Suppressor macrophage (primary cell): ENCODE results near the gene DTX4.
A peak's percentile ranks its signal among the peaks of the same experiment; 100 is the strongest.

Source experiments
- DNase-seq, 4 experiments: peaks; one replicate each; pipeline ENCODE4 v3.0.0-alpha.2; 2020 to 2022

Gene DTX4

GRCh38 chr11:59192446-59193020 is 20.6 kb downstream of the DTX4 start:
- no peak for DNase-seq

- DNase-seq: peak in 2 of 4 experiments; percentile 50 to 52
These were observed 21.7 kb downstream of the DTX4 start for GRCh38 chr11:59193587-59194130.

GRCh38 chr11:59195586-59195985 is 23.7 kb downstream of the DTX4 start:
- no peak for DNase-seq

GRCh38 chr11:59196777-59197176 is 24.8 kb downstream of the DTX4 start:
- no peak for DNase-seq

GRCh38 chr11:59197991-59198390 is 26.1 kb downstream of the DTX4 start:
- peak; percentile 31 to 62 (median 52) for DNase-seq

GRCh38 chr11:59198726-59199125 is 26.8 kb downstream of the DTX4 start:
- DNase-seq: no peak

GRCh38 chr11:59199546-59200422 is 27.9 kb downstream of the DTX4 start:
- DNase-seq: peak in 3 of 4 experiments; percentile 56 to 83 (median 75)

- peak in 2 of 4 experiments; percentile 69 to 79 for DNase-seq
These were observed 28.5 kb downstream of the DTX4 start for GRCh38 chr11:59200423-59200746.

GRCh38 chr11:59201353-59201752 is 29.4 kb downstream of the DTX4 start:
- no peak for DNase-seq

GRCh38 chr11:59204746-59205145 is 32.8 kb downstream of the DTX4 start:
- DNase-seq: no peak

GRCh38 chr11:59205648-59206047 is 33.7 kb downstream of the DTX4 start:
- DNase-seq: peak in 2 of 4 experiments; percentile 57 to 65

- DNase-seq: peak; percentile 61 to 80 (median 76)
These were observed 34.7 kb downstream of the DTX4 start for GRCh38 chr11:59206635-59207034.

GRCh38 chr11:59207988-59208451 is 36.1 kb downstream of the DTX4 start:
- peak; percentile 37 to 81 (median 76) for DNase-seq

GRCh38 chr11:59208956-59209355 is 37.0 kb downstream of the DTX4 start:
- peak in 2 of 4 experiments; percentile 49 to 59 for DNase-seq

GRCh38 chr11:59212222-59212621 is 40.3 kb downstream of the DTX4 start:
- no peak for DNase-seq

GRCh38 chr11:59212744-59213631 is 41.1 kb downstream of the DTX4 start, which contains the start of gene MPEG1:
MPEG1 (minus strand) TSS chr11:59212927; CDS start chr11:59212865, 62 bp downstream.
- DNase-seq: peak; percentile 70 to 91 (median 86)

GRCh38 chr11:59214141-59214893 is 42.4 kb downstream of the DTX4 start:
- no peak for DNase-seq

GRCh38 chr11:59216641-59217564 is 45.0 kb downstream of the DTX4 start:
- peak; percentile 88 to 96 (median 92) for DNase-seq

GRCh38 chr11:59218319-59218718 is 46.4 kb downstream of the DTX4 start:
- peak in 3 of 4 experiments; percentile 15 to 66 (median 53) for DNase-seq

- DNase-seq: peak in 3 of 4 experiments; percentile 54 to 75 (median 74)
These were observed 47.0 kb downstream of the DTX4 start for GRCh38 chr11:59218893-59219292.
